CD4-positive, CD25-positive, alpha-beta regulatory T cell (primary cell): Measurements from ENCODE around the gene TMEM212. TPM values are rescaled to one million over a fixed set of nuclear protein-coding genes. Genes with fewer than 3 reads are reported as not detected.
"Not testable (repeated sequence)": the region's sequence is repeated elsewhere in the genome, so short reads cannot be mapped to it uniquely, and the experiment has no call there.

Experiments used
- ATAC-seq, 2 donors: fragments of 150-1000 bp; cut with Tn5 transposase; one replicate each; pipeline ENCODE4 v1.10.0; 2021; ENCODE audit warnings: low read depth in 2 of 2, moderate number of reproducible peaks in 2 of 2, moderate library complexity in 1 of 2
- DNase-seq, 3 donors: peaks; one replicate each; pipeline versions ENCODE4 v3.0.0 to v3.0.0-alpha.2; 2012 to 2022; ENCODE audit warnings: mixed read lengths in 1 of 3
- H3K27ac ChIP-seq: one replicate; pipeline ENCODE4 v1.7.0; 2013; ENCODE audit warnings: mild to moderate bottlenecking, low read length; ENCODE audit not compliant: insufficient read depth, poor library complexity, severe bottlenecking
- H3K27me3 ChIP-seq: one replicate; pipeline ENCODE4 v1.7.0; 2013; ENCODE audit warnings: low read length; ENCODE audit not compliant: control insufficient read depth, insufficient read depth
- H3K36me3 ChIP-seq: one replicate; pipeline ENCODE4 v1.7.0; 2013; ENCODE audit warnings: mild to moderate bottlenecking, low read length, moderate library complexity; ENCODE audit not compliant: control insufficient read depth, insufficient read depth
- H3K4me1 ChIP-seq: 2 replicates; pipeline ENCODE4 v1.7.0; 2013; ENCODE audit warnings: mild to moderate bottlenecking, low read length; ENCODE audit not compliant: insufficient read depth, control insufficient read depth, poor library complexity, severe bottlenecking
- H3K4me3 ChIP-seq: one replicate; pipeline ENCODE4 v1.7.0; 2013; ENCODE audit warnings: low read depth, mild to moderate bottlenecking, low read length, moderate library complexity
- H3K9me3 ChIP-seq, 2 experiments: 1 replicate in 1 of 2; 2 replicates in 1 of 2; pipeline ENCODE4 v1.7.0; 2013; ENCODE audit warnings: low read length in 2 of 2, mild to moderate bottlenecking in 1 of 2, moderate library complexity in 1 of 2; ENCODE audit not compliant: control insufficient read depth in 2 of 2
- H3K27ac Mint-ChIP-seq, 3 donors: one replicate each; pipeline ENCODE4 v1.8.0; 2020 to 2022; ENCODE audit warnings: mild to moderate bottlenecking in 3 of 3, mixed read lengths in 3 of 3, moderate library complexity in 2 of 3
- H3K27me3 Mint-ChIP-seq: one replicate; pipeline ENCODE4 v1.8.0; 2022; ENCODE audit warnings: mild to moderate bottlenecking, mixed read lengths
- H3K36me3 Mint-ChIP-seq: one replicate; pipeline ENCODE4 v1.8.0; 2020; ENCODE audit warnings: mixed read lengths
- H3K4me1 Mint-ChIP-seq, 4 donors: one replicate each; pipeline ENCODE4 v1.8.0; 2020 to 2022; ENCODE audit warnings: mixed read lengths in 4 of 4, mild to moderate bottlenecking in 1 of 4
- H3K4me3 Mint-ChIP-seq, 4 donors: one replicate each; pipeline ENCODE4 v1.8.0; 2020 to 2022; ENCODE audit warnings: mild to moderate bottlenecking in 4 of 4, mixed read lengths in 4 of 4, moderate library complexity in 3 of 4
- H3K9me3 Mint-ChIP-seq, 7 donors: one replicate each; pipeline ENCODE4 v1.8.0; 2020 to 2022; ENCODE audit warnings: mixed read lengths in 7 of 7, mild to moderate bottlenecking in 3 of 7, moderate library complexity in 2 of 7
- polyA plus RNA-seq, 4 donors: library from polyadenylated mRNA; unstranded; fragments of 300-500 nt; fragmentation: Illumina TruSeq; gene quantifications; one replicate each; pipeline ENCODE4 v1.2.3, GENCODE V29; 2021
- total RNA-seq: library from RNA; stranded (reverse); gene quantifications from one replicate; pipeline ENCODE4 v1.2.3, GENCODE V29; 2022

The TMEM212 gene
- total and polyA plus RNA-seq, 5 donors from 2014 or later, result not detected

GRCh38 chr3:171854649-171855305 is 11.6 kb downstream of the TMEM212 start:
- Mint-ChIP-seq H3K27me3 (peaks cover 13% of the 10 kb centered on the region), H3K36me3 (no peaks in the 10 kb centered on the region), H3K4me3 (no peak overlapping the region), H3K27ac (no peak overlapping the region), H3K4me1 (no peaks in the 10 kb centered on the region), H3K9me3 (peaks cover 4 to 20% (median 7%) of the 10 kb centered on the region in 7 donors)
- Histone ChIP-seq H3K4me1 (no peaks in the 10 kb centered on the region), H3K36me3 (no peaks in the 10 kb centered on the region), H3K9me3 (peaks cover 13 to 15% of the 10 kb centered on the region in 2 experiments), H3K4me3 (no peak overlapping the region), H3K27me3 (peaks cover 9% of the 10 kb centered on the region), H3K27ac (no peak overlapping the region)
- ATAC-seq, result no peak
- DNase-seq, result no peak

DNA sequence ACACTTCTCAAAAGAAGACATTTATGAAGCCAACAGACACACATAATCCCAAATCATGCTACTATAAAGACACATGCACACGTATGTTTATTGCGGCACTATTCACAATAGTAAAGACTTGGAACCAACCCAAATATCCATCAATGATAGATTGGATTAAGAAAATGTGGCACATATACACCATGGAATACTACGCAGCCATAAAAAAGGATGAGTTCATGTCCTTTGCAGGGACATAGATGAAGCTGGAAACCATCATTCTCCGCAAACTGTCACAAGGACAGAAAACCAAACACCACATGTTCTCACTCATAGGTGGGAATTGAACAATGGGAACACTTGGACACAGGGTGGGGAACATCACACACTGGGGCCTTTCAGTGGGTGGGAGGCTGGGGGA is 15.6 kb downstream of the TMEM212 start:
- H3K9me3 ChIP-seq, result peaks cover 11 to 15% of the 10 kb centered on the region in 2 experiments
- not testable (repeated sequence) for H3K4me1 Mint-ChIP-seq, H3K27me3 ChIP-seq, DNase-seq, H3K27ac ChIP-seq, H3K36me3 ChIP-seq, H3K4me1 ChIP-seq, H3K4me3 ChIP-seq, H3K36me3 Mint-ChIP-seq, ATAC-seq, H3K27ac Mint-ChIP-seq, H3K4me3 Mint-ChIP-seq
- Mint-ChIP-seq H3K9me3 (peaks cover 0 to 14% (median 7%) of the 10 kb centered on the region in 7 donors), H3K27me3 (peaks cover 17% of the 10 kb centered on the region)

- H3K36me3 ChIP-seq, result no peaks in the 10 kb centered on the region
- H3K9me3 ChIP-seq, result no peaks in the 10 kb centered on the region
- H3K27me3 Mint-ChIP-seq, result peaks cover 13% of the 10 kb centered on the region
- ATAC-seq (no peak), DNase-seq (no peak)
- H3K27me3 ChIP-seq, result peaks cover 5% of the 10 kb centered on the region
- no peak overlapping the region for H3K4me3 Mint-ChIP-seq
- no peak overlapping the region for H3K27ac ChIP-seq
- H3K4me1 Mint-ChIP-seq, result no peaks in the 10 kb centered on the region
- H3K27ac Mint-ChIP-seq, result no peak overlapping the region
- H3K36me3 Mint-ChIP-seq, result no peaks in the 10 kb centered on the region
- H3K9me3 Mint-ChIP-seq, result peaks cover 0 to 6% (median 2%) of the 10 kb centered on the region in 7 donors
- H3K4me1 ChIP-seq, result no peaks in the 10 kb centered on the region
- no peak overlapping the region for H3K4me3 ChIP-seq
Measured at GRCh38 chr3:171860830-171861535, 17.8 kb downstream of the TMEM212 start.

- H3K4me1 ChIP-seq, result no peaks in the 10 kb centered on the region
Measured at GRCh38 chr3:171862392-171862791, 19.2 kb downstream of the TMEM212 start.

DNA sequence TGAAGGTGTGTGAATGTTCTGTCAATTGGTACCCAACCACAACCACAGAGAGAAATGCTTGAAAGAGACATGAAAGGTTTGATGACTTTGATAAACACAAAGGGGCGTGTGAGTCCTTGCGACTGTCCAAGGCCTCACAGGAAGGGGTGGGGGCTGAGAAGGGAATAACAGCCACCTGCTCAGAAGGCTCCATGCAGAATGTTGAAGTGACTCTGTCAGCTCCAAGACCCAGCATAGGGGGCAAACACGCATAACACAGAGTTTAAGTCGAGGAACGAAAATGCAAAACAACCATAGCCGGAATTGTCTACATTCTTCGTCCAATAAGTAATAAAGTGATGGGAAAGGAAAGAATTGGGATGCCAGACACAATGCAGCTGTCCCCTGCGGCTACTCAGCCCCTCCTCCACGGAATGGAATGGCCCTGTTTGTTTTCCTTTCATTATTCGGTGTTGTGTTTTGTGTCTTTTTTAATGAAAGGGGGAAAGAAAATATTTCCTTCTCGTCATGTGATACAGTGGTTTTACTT is 19.9 kb downstream of the TMEM212 start:
- no peaks in the 10 kb centered on the region for H3K36me3 Mint-ChIP-seq
- Histone ChIP-seq H3K36me3 (no peaks in the 10 kb centered on the region), H3K4me3 (no peak overlapping the region), H3K9me3 (no peaks in the 10 kb centered on the region), H3K4me1 (no peaks in the 10 kb centered on the region), H3K27me3 (peaks cover 2% of the 10 kb centered on the region), H3K27ac (no peak overlapping the region)
- no peak overlapping the region for H3K4me3 Mint-ChIP-seq
- peaks cover 0 to 5% (median 0%) of the 10 kb centered on the region in 4 donors for H3K4me1 Mint-ChIP-seq
- DNase-seq (peak in 1 of 3 donors; percentile 11), ATAC-seq (no peak)
- no peak overlapping the region for H3K27ac Mint-ChIP-seq
- H3K9me3 Mint-ChIP-seq, result peaks cover 0 to 4% (median 0%) of the 10 kb centered on the region in 7 donors
- H3K27me3 Mint-ChIP-seq, result peaks cover 17% of the 10 kb centered on the region

More at GRCh38 chr3:171862392-171862791, 19.2 kb downstream of the TMEM212 start:
- DNase-seq (no peak), ATAC-seq (no peak)
- peaks cover 2% of the 10 kb centered on the region for H3K27me3 ChIP-seq
- H3K9me3 ChIP-seq, result no peaks in the 10 kb centered on the region
- H3K36me3 ChIP-seq, result no peaks in the 10 kb centered on the region
- peaks cover 0 to 5% (median 0%) of the 10 kb centered on the region in 4 donors for H3K4me1 Mint-ChIP-seq
- no peaks in the 10 kb centered on the region for H3K36me3 Mint-ChIP-seq
- H3K4me3 ChIP-seq, result no peak overlapping the region
- H3K27me3 Mint-ChIP-seq, result peaks cover 17% of the 10 kb centered on the region
- H3K4me3 Mint-ChIP-seq, result no peak overlapping the region
- H3K27ac Mint-ChIP-seq, result no peak overlapping the region
- peaks cover 0 to 6% (median 2%) of the 10 kb centered on the region in 7 donors for H3K9me3 Mint-ChIP-seq
- no peak overlapping the region for H3K27ac ChIP-seq

DNA sequence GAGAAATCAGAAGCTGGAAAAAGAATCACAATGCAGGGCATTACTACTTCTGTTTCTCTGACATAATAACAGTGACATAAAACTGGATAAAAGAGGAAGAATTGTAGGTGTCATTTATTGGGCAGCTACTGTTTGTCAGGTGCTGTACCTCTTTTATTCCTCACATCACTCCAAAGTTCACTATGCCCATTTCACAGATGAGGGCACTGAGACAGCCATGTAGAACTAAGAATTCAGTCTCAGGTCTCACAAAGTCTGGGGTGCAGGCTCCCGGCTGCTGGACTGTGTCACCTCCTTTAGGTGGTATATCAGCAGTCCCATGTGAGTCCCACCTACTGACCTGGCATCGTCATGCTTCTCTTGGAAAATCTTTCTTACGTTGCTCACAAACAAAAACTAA is 20.8 kb downstream of the TMEM212 start:
- H3K4me1 Mint-ChIP-seq, result peaks cover 0 to 5% (median 0%) of the 10 kb centered on the region in 4 donors
- Histone ChIP-seq H3K27me3 (peaks cover 2% of the 10 kb centered on the region), H3K9me3 (no peaks in the 10 kb centered on the region), H3K4me3 (no peak overlapping the region), H3K27ac (no peak overlapping the region), H3K36me3 (no peaks in the 10 kb centered on the region), H3K4me1 (no peaks in the 10 kb centered on the region)
- DNase-seq (no peak), ATAC-seq (no peak)
- peaks cover 11% of the 10 kb centered on the region for H3K27me3 Mint-ChIP-seq
- peaks cover 0 to 3% (median 0%) of the 10 kb centered on the region in 7 donors for H3K9me3 Mint-ChIP-seq
- H3K4me3 Mint-ChIP-seq, result no peak overlapping the region
- no peak overlapping the region for H3K27ac Mint-ChIP-seq
- no peaks in the 10 kb centered on the region for H3K36me3 Mint-ChIP-seq

GRCh38 chr3:171865191-171865865 is 22.2 kb downstream of the TMEM212 start:
- no peaks in the 10 kb centered on the region for H3K4me1 ChIP-seq
- no peaks in the 10 kb centered on the region for H3K36me3 Mint-ChIP-seq
- H3K27me3 Mint-ChIP-seq, result peaks cover 9% of the 10 kb centered on the region
- H3K4me3 Mint-ChIP-seq, result no peak overlapping the region
- H3K4me3 ChIP-seq, result no peak overlapping the region
- no peak overlapping the region for H3K27ac ChIP-seq
- H3K36me3 ChIP-seq, result no peaks in the 10 kb centered on the region
- H3K9me3 ChIP-seq, result no peaks in the 10 kb centered on the region
- H3K4me1 Mint-ChIP-seq, result peaks cover 0 to 5% (median 0%) of the 10 kb centered on the region in 4 donors
- H3K27me3 ChIP-seq, result peaks cover 2% of the 10 kb centered on the region
- H3K9me3 Mint-ChIP-seq, result no peaks in the 10 kb centered on the region
- ATAC-seq, result no peak
- H3K27ac Mint-ChIP-seq, result no peak overlapping the region
- no peak for DNase-seq
